SJCRH30 (cell line): ENCODE results near the gene TYROBP. TPM values are rescaled to one million over a fixed set of nuclear protein-coding genes. Genes with fewer than 3 reads are reported as not detected.

Experiments
- DNase-seq, 2 experiments: peaks; one replicate each; pipeline ENCODE4 v3.0.0-alpha.2; 2015 to 2020
- H3K27ac ChIP-seq: fragments of 250-450 bp; sonication (Bioruptor Pico); 2 replicates; pipeline ENCODE4 v1.5.1; 2020; ENCODE audit warnings: mild to moderate bottlenecking, moderate library complexity
- H3K27me3 ChIP-seq: fragments of 250-450 bp; sonication (Bioruptor Pico); 2 replicates; pipeline ENCODE4 v1.5.1; 2020; ENCODE audit warnings: mild to moderate bottlenecking, moderate library complexity
- H3K36me3 ChIP-seq: fragments of 250-450 bp; sonication (Bioruptor Pico); 2 replicates; pipeline ENCODE4 v1.5.1; 2020; ENCODE audit warnings: mild to moderate bottlenecking, moderate library complexity
- H3K4me1 ChIP-seq: fragments of 250-450 bp; sonication (Bioruptor Pico); 2 replicates; pipeline ENCODE4 v1.5.1; 2020; ENCODE audit warnings: mild to moderate bottlenecking, moderate library complexity
- H3K4me3 ChIP-seq: fragments of 250-450 bp; sonication (Bioruptor Pico); 2 replicates; pipeline ENCODE4 v1.5.1; 2020; ENCODE audit warnings: mild to moderate bottlenecking, moderate library complexity
- H3K9me3 ChIP-seq: fragments of 250-450 bp; sonication (Bioruptor Pico); replicated peaks from 2 replicates; pipeline ENCODE4 v1.5.1; 2020; ENCODE audit warnings: mild to moderate bottlenecking, moderate library complexity
- total RNA-seq: library from RNA; depleted of rRNA; stranded (reverse); fragments of >200 nt; shearing (Covaris generic); gene quantifications from 2 replicates; pipeline ENCODE4 v1.2.3, GENCODE V29; 2014; rRNA removed

Gene TYROBP
- total RNA-seq, 1 experiment from 2014 or later = not detected

DNA sequence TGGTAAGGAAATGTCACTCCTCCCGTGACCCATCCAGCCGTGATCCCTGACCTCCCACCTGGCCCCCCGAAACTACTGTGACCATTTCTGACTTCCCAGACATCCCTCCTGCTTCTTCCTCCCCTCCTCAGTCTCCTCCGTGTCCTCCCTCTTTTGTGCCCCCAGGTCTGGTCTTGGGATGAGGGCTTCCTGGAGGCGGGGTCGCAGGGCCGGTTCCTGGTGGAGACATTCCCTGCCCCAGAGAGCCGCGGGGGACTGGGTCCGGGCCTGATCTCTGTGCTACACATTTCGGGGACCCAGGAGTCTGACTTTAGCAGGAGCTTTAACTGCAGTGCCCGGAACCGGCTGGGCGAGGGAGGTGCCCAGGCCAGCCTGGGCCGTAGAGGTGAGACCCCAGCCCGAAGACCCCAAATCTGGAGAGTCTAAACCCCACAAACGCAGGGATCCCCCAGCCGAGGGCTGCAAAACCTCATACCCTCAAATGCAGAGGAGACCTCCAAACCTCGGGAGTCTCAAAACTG, 46.4 kb downstream of the TYROBP start:
- DNase-seq = no peak
- H3K4me1 ChIP-seq = no peaks in the 10 kb centered on the region
- no peak overlapping the region for H3K27ac ChIP-seq
- H3K27me3 ChIP-seq = peaks cover 28% of the 10 kb centered on the region
- H3K9me3 ChIP-seq = no peaks in the 10 kb centered on the region
- no peak overlapping the region for H3K4me3 ChIP-seq
- no peaks in the 10 kb centered on the region for H3K36me3 ChIP-seq

DNA sequence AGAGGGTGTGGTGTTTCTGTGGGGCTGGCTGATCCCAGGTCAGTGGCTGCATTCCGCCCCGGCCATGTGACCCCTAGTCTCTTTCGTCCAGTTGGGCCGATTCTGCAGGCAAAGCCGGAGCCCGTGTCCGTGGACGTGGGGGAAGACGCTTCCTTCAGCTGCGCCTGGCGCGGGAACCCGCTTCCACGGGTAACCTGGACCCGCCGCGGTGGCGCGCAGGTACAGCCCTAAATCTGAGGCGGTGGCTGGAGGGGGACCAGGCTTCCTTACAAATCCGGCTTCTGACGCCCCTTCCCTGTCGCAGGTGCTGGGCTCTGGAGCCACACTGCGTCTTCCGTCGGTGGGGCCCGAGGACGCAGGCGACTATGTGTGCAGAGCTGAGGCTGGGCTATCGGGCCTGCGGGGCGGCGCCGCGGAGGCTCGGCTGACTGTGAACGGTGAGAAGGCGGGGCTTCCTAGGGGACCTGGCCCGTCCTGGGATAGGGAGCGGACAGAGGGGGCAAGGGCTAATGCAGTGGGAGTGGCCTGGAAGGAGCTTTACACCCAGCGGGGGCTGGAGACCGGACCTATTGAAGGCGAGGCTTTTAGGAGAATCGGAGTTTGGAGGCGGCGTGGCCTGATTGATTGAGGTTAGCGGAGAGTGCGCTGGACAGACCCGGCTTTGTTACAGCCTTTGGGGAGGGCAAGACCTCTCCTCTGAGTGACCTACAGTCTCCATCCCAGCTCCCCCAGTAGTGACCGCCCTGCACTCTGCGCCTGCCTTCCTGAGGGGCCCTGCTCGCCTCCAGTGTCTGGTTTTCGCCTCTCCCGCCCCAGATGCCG, 47.1 kb downstream of the TYROBP start:
- no peak overlapping the region for H3K27ac ChIP-seq
- no peak overlapping the region for H3K4me3 ChIP-seq
- no peaks in the 10 kb centered on the region for H3K9me3 ChIP-seq
- no peaks in the 10 kb centered on the region for H3K36me3 ChIP-seq
- H3K4me1 ChIP-seq = no peaks in the 10 kb centered on the region
- peaks cover 35% of the 10 kb centered on the region for H3K27me3 ChIP-seq
- no peak for DNase-seq

DNA sequence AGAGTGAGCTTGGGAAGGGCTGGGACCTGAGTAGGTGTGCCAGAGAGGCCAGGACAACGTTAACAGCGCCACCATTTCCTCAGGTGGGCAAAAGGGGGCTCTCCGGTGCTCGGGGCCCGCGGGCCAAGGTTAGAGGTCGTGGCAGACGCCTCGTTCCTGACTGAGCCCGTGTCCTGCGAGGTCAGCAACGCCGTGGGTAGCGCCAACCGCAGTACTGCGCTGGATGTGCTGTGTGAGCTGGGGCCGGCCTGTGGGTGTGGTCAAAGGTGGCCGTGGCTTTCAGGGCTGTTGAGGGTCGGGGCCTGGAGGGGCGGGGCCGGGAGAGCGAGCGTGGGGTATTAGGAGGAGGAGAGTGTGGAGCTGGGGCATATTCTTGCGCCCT, 47.7 kb downstream of the TYROBP start:
- Histone ChIP-seq H3K4me3 (no peak overlapping the region), H3K4me1 (no peaks in the 10 kb centered on the region), H3K27me3 (peaks cover 41% of the 10 kb centered on the region), H3K36me3 (no peaks in the 10 kb centered on the region), H3K9me3 (no peaks in the 10 kb centered on the region), H3K27ac (no peak overlapping the region)
- DNase-seq = no peak

DNA sequence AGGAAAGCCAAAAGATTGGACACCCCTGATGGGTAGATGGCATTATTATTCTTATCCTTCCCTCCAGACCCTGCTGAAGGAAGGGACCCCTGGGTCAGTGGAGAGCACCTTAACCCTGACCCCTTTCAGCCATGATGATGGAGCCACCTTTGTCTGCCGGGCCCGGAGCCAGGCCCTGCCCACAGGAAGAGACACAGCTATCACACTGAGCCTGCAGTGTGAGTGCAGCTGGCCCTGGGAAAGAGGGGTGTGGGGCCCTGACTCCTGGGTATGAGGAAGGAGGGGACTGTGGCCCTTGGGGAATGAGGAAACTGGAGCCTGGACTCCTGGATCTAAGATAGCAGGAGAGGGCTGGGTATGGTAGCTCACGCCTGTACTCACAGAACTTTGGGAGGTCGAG, 48.7 kb downstream of the TYROBP start:
- H3K27me3 ChIP-seq = peaks cover 51% of the 10 kb centered on the region
- H3K9me3 ChIP-seq = no peaks in the 10 kb centered on the region
- H3K36me3 ChIP-seq = no peaks in the 10 kb centered on the region
- no peak overlapping the region for H3K4me3 ChIP-seq
- no peak for DNase-seq
- H3K27ac ChIP-seq = no peak overlapping the region
- H3K4me1 ChIP-seq = no peaks in the 10 kb centered on the region

DNA sequence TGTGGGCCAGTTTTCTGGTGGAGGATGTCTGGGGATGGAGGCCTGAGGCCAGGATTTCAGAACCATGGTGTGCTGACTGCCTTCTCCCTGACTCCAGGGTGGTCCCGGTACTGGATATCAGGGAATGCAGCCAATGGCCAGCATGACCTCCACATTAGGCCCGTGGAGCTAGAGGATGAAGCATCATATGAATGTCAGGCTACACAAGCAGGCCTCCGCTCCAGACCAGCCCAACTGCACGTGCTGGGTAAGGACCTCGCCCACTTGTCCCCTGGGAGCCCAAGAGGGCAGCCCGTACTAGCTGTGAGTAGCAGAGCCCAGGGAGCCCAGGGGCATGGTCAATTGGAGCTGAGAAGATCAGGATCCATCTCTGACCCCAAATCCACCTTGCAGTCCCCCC, 49.8 kb downstream of the TYROBP start:
- Histone ChIP-seq H3K9me3 (no peaks in the 10 kb centered on the region), H3K36me3 (no peaks in the 10 kb centered on the region), H3K27ac (no peak overlapping the region), H3K27me3 (peaks cover 59% of the 10 kb centered on the region), H3K4me1 (no peaks in the 10 kb centered on the region), H3K4me3 (no peak overlapping the region)
- DNase-seq = no peak

DNA sequence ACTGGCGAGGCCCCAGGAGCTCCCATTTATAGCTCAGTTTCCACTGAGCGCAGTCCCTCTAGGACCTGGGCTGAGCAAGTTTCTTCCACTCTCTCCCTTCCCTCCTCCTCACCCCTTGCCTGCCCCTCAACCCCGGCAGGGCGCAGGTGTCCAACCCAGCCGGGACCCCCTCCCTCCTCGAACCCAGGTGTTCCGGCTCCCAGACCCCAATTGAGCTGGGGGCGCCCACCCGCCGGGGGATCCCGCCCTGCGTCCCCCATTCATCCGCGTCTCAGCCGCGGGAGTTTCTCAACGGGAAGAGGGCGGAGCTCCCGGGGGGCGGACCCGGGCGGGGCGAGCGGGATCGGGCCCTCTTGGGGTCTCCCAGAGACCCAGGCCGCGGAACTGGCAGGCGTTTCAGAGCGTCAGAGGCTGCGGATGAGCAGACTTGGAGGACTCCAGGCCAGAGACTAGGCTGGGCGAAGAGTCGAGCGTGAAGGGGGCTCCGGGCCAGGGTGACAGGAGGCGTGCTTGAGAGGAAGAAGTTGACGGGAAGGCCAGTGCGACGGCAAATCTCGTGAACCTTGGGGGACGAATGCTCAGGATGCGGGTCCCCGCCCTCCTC, 51.4 kb downstream of the TYROBP start, which contains the start of gene KIRREL2:
Gene KIRREL2, plus strand, starts transcription at position 366 of the 604 bp plus-strand sequence. Its CDS starts 209 bp downstream, at position 575.
- H3K9me3 ChIP-seq = no peaks in the 10 kb centered on the region
- H3K27me3 ChIP-seq = peaks cover 60% of the 10 kb centered on the region
- H3K4me1 ChIP-seq = no peaks in the 10 kb centered on the region
- DNase-seq = no peak
- H3K4me3 ChIP-seq = no peak within 1 kb of the TSS
- H3K27ac ChIP-seq = no peak within 1 kb of the TSS
- no peaks in the 10 kb centered on the region for H3K36me3 ChIP-seq

Other genes starting within 250 kb of the TYROBP start
- not detected in 2 replicates for gene UPK1A, start 241.8 kb downstream of the TYROBP start, total RNA-seq
- not detected in 2 replicates for gene ZBTB32, start 203.7 kb downstream of the TYROBP start, total RNA-seq
- gene KMT2B, start 190.3 kb downstream of the TYROBP start, total RNA-seq = 13.1 and 15.1 TPM in 2 replicates
- gene IGFLR1, start 165.8 kb downstream of the TYROBP start, total RNA-seq = 4.3 and 10.3 TPM in 2 replicates
- 9.7 and 11.4 TPM in 2 replicates for gene U2AF1L4, start 162.9 kb downstream of the TYROBP start, total RNA-seq
- gene PSENEN, start 162.6 kb downstream of the TYROBP start, total RNA-seq = 37.7 and 47.2 TPM in 2 replicates
- 4.9 and 6.1 TPM in 2 replicates for gene LIN37, start 159.7 kb downstream of the TYROBP start, total RNA-seq
- gene HSPB6, start 151.3 kb downstream of the TYROBP start, total RNA-seq = not detected in 2 replicates
- gene PROSER3, start 150.1 kb downstream of the TYROBP start, total RNA-seq = 10.0 and 11.1 TPM in 2 replicates
- gene ARHGAP33, start 132.7 kb downstream of the TYROBP start, total RNA-seq = 8.9 and 10.5 TPM in 2 replicates
- not detected in 2 replicates for gene PRODH2, start 95.5 kb downstream of the TYROBP start, total RNA-seq
- not detected in 2 replicates for gene NPHS1, start 55.8 kb downstream of the TYROBP start, total RNA-seq
- not detected in 2 replicates for gene KIRREL2, start 51.4 kb downstream of the TYROBP start, total RNA-seq
- 32.1 and 32.7 TPM in 2 replicates for gene APLP1, start 39.7 kb downstream of the TYROBP start, total RNA-seq
- 6.2 and 7.3 TPM in 2 replicates for gene NFKBID, start 7.8 kb downstream of the TYROBP start, total RNA-seq
- gene HCST, start 5.8 kb downstream of the TYROBP start, total RNA-seq = not detected in 2 replicates
- gene LRFN3, start 28.1 kb upstream of the TYROBP start, total RNA-seq = 5.1 and 10.2 TPM in 2 replicates
- gene SDHAF1, start 86.9 kb upstream of the TYROBP start, total RNA-seq = 21.6 and 27.9 TPM in 2 replicates
- gene SYNE4, start 100.5 kb upstream of the TYROBP start, total RNA-seq = 0.10 and 0.20 TPM in 2 replicates
- gene ALKBH6, start 105.9 kb upstream of the TYROBP start, total RNA-seq = 17.4 and 19.8 TPM in 2 replicates
- 1.6 and 3.3 TPM in 2 replicates for gene CLIP3, start 124.6 kb upstream of the TYROBP start, total RNA-seq
- gene THAP8, start 146.0 kb upstream of the TYROBP start, total RNA-seq = 3.9 and 4.8 TPM in 2 replicates
- 19.8 and 23.5 TPM in 2 replicates for gene WDR62, start 146.6 kb upstream of the TYROBP start, total RNA-seq
- 0.79 and 1.4 TPM in 2 replicates for gene OVOL3, start 202.8 kb upstream of the TYROBP start, total RNA-seq
- 140 and 153 TPM in 2 replicates for gene POLR2I, start 206.6 kb upstream of the TYROBP start, total RNA-seq
- 212 and 217 TPM in 2 replicates for gene TBCB, start 207.2 kb upstream of the TYROBP start, total RNA-seq
- gene CAPNS1, start 231.8 kb upstream of the TYROBP start, total RNA-seq = 339 and 397 TPM in 2 replicates
- gene COX7A1, start 244.2 kb upstream of the TYROBP start, total RNA-seq = 0.61 TPM in 1 of 2 replicates, not detected in the other